NT2/D1 (cell line): Measurements from ENCODE around the gene PSPC1.
"Not testable (repeated sequence)": the region's sequence is repeated elsewhere in the genome, so short reads cannot be mapped to it uniquely, and the experiment has no call there.

Source experiments
- DNase-seq: peaks from one replicate; pipeline ENCODE4 v3.0.0-alpha.2; 2011; ENCODE audit warnings: low read depth, low spot score
- H3K27me3 ChIP-seq: 2 replicates; pipeline ENCODE4 v1.6.0; 2011; ENCODE audit warnings: mild to moderate bottlenecking; ENCODE audit not compliant: insufficient read length, insufficient read depth
- H3K36me3 ChIP-seq: 2 replicates; pipeline ENCODE4 v1.6.1; 2011; ENCODE audit warnings: mild to moderate bottlenecking, low read length, mixed read lengths; ENCODE audit not compliant: insufficient read depth, insufficient read length
- H3K4me1 ChIP-seq: 2 replicates; pipeline ENCODE4 v1.5.1; 2011; ENCODE audit not compliant: insufficient read depth, insufficient read length
- H3K4me3 ChIP-seq: 2 replicates; pipeline ENCODE4 v1.5.1; 2011; ENCODE audit warnings: low read depth; ENCODE audit not compliant: insufficient read length
- H3K9ac ChIP-seq: 2 replicates; pipeline ENCODE4 v1.6.0; 2011; ENCODE audit warnings: low read depth; ENCODE audit not compliant: insufficient read length
- H3K9me3 ChIP-seq: 2 replicates; pipeline ENCODE4 v1.5.1; 2011; ENCODE audit warnings: mild to moderate bottlenecking, low read length; ENCODE audit not compliant: insufficient read depth
- SUZ12 ChIP-seq: IDR thresholded peaks from 2 replicates; pipeline ENCODE4 v1.6.1; 2011; ENCODE audit not compliant: insufficient read length, insufficient read depth; ENCODE audit errors: extremely low read depth
- YY1 ChIP-seq: IDR thresholded peaks from 2 replicates; pipeline ENCODE4 v1.6.1; 2011; ENCODE audit not compliant: insufficient read length, insufficient read depth
- ZNF274 ChIP-seq: IDR thresholded peaks from 2 replicates; pipeline ENCODE4 v1.6.1; 2011; ENCODE audit warnings: mild to moderate bottlenecking, low read depth, low read length

Gene PSPC1

DNA sequence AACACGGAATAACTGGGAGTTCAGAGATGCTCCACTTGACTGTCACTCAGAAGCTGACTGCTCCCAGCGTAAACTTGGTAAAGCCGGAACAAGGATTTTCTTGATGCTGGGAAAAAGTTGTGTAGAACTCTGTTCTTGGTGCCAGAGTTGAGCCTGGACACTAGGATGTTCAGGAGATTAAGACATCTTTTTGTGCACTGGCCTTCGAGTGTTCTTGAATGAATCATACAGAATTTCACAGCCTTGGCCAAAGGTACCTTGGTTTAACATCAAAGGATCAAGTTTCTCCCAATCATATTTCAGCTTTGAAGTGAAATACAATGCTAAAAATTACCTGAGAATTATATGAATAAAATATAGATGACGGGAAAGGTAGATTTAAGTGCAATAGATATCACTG, 81.8 kb downstream of the PSPC1 start:
- not testable (repeated sequence) for H3K4me1 ChIP-seq, DNase-seq, H3K27me3 ChIP-seq, H3K9me3 ChIP-seq, H3K9ac ChIP-seq, H3K36me3 ChIP-seq, H3K4me3 ChIP-seq

DNA sequence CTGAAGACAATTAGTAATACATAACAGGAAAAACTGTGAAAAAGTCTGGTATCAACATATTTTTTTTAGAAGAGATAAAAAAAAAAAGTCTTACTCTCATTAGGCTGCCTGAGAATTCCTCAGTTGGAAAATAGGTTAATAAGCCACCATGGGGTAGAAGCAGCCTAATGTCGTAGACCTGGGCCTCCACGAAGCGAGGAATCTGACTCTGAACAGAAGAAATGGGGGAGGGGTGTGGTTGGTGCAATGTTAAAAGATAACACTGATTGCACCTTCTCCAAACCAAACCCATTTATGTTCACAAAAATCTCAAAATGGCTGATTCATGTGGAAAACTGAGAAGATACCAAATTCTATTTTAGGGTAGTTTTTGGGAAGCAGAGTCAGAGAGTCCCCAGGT, 86.9 kb downstream of the PSPC1 start:
- Histone ChIP-seq H3K9ac (no peak overlapping the region), H3K4me1 (peaks cover 3% of the 10 kb centered on the region), H3K4me3 (no peak overlapping the region), H3K9me3 (no peaks in the 10 kb centered on the region), H3K36me3 (peaks cover 17% of the 10 kb centered on the region), H3K27me3 (no peaks in the 10 kb centered on the region)
- DNase-seq: no peak
- TF ChIP-seq SUZ12 (no peak), YY1 (no peak), ZNF274 (no peak)

DNA sequence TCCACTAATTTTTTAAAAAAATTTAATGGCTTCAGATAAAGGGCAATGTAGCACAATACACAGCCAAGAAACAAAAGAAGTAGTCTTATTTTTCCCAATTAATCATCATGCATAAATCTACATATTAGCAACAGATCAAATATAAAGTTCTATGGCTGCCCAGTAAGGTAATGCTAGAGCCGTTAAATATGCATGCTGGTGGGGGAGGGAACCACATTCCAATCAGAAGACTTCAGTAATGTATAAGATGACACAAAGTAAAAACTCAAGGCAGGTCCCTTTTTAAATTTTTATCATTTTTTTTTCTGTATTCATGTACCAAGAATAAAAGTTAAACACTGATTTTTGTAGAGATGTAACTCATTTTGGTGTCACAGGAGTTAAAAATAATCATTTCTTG, 87.3 kb downstream of the PSPC1 start:
- no peaks in the 10 kb centered on the region for H3K27me3 ChIP-seq
- no peak overlapping the region for H3K4me3 ChIP-seq
- H3K36me3 ChIP-seq: peaks cover 17% of the 10 kb centered on the region
- H3K4me1 ChIP-seq: peaks cover 3% of the 10 kb centered on the region
- no peaks in the 10 kb centered on the region for H3K9me3 ChIP-seq
- H3K9ac ChIP-seq: no peak overlapping the region
- DNase-seq: no peak
- TF ChIP-seq YY1: no peak
- no peak for TF ChIP-seq SUZ12

DNA sequence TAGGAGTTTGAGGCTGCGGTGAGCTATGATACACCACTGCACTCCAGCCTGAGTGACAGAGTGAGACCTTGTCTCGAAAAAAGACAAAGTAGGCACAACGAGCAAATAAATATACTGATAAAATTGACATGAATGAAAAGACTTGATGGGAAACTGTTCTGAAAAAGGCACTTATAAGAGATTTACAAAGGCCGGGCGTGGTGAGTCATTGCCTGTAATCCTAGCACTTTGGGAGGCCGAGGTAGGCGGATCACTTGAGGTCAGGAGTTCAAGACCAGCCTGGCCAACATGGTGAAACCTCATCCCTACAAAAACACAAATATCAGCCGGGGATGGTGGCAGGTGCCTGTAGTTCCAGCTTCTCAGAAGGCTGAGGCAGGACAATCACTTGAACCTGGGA, 91.3 kb downstream of the PSPC1 start:
- not testable (repeated sequence) for H3K9ac ChIP-seq, H3K4me1 ChIP-seq, H3K27me3 ChIP-seq, DNase-seq, H3K9me3 ChIP-seq, H3K4me3 ChIP-seq
- H3K36me3 ChIP-seq: peaks cover 21% of the 10 kb centered on the region

DNA sequence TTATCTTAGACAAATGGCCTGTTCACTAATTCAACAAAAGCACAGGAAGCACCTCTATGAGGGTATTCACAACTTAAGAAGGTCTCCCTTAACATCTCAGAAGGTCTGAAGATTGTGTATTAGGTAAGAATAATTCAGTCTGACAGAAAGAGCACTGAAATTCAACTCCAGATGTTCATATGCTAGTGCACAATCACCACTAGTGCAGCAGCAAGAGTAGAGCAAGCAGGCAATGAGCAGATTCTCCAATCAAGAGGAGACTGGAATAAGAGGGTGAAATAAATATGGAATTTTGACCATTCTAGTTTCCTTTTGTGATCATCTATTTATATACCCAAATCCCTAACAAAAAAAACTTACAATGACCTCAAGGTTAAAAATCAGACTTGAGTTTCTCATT, 97.3 kb downstream of the PSPC1 start:
- H3K4me1 ChIP-seq: no peaks in the 10 kb centered on the region
- DNase-seq: no peak
- TF ChIP-seq ZNF274 (no peak), SUZ12 (no peak), YY1 (no peak)
- peaks cover 6% of the 10 kb centered on the region for H3K36me3 ChIP-seq
- no peaks in the 10 kb centered on the region for H3K9me3 ChIP-seq
- H3K27me3 ChIP-seq: no peaks in the 10 kb centered on the region
- H3K4me3 ChIP-seq: no peak overlapping the region
- no peak overlapping the region for H3K9ac ChIP-seq

DNA sequence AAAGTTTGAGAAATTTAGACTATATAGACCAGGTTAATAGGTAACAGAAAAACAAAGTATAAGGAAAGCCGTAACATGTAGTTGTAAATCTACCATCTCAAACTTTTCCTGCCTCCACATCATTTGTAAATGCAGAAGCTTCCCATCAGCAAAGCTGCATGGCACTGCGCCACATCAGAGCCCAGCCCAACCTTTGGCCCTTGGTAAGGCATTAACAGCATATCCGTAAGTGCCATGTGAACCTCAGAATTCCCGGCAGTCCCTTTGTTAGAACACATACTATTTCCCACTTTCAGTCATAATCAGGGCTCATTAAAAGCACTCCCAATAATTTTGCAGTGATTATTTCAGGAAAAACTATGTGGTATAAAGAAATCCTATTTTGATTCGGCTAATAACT, 97.7 kb downstream of the PSPC1 start:
- Histone ChIP-seq H3K4me3 (no peak overlapping the region), H3K36me3 (peaks cover 3% of the 10 kb centered on the region), H3K9me3 (no peaks in the 10 kb centered on the region), H3K27me3 (no peaks in the 10 kb centered on the region), H3K9ac (no peak overlapping the region), H3K4me1 (no peaks in the 10 kb centered on the region)
- TF ChIP-seq YY1 (no peak), SUZ12 (no peak), ZNF274 (no peak)
- DNase-seq: no peak

DNA sequence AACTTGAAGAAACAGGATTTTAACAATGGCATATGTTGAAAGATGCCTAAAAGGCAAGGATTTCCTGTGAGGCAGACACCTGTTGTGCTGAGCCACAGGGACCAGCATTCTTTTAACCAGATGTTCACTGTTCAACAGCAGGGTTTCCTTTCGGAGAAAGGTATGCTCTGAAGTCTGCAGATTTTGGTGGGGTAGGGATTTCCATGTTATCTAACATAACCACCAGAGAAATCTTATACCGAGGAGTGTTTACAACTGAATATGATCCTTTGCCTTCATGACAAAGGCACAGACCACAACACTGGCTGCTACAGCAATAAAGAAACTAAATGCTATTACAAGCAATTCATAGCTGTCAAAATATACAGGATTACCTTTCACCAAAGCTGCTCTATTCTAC, 101.2 kb downstream of the PSPC1 start:
- H3K4me3 ChIP-seq: no peak overlapping the region
- no peaks in the 10 kb centered on the region for H3K9me3 ChIP-seq
- no peaks in the 10 kb centered on the region for H3K4me1 ChIP-seq
- peaks cover 16% of the 10 kb centered on the region for H3K36me3 ChIP-seq
- no peak for TF ChIP-seq ZNF274
- no peak for TF ChIP-seq YY1
- no peak for TF ChIP-seq SUZ12
- H3K9ac ChIP-seq: no peak overlapping the region
- no peaks in the 10 kb centered on the region for H3K27me3 ChIP-seq
- no peak for DNase-seq

DNA sequence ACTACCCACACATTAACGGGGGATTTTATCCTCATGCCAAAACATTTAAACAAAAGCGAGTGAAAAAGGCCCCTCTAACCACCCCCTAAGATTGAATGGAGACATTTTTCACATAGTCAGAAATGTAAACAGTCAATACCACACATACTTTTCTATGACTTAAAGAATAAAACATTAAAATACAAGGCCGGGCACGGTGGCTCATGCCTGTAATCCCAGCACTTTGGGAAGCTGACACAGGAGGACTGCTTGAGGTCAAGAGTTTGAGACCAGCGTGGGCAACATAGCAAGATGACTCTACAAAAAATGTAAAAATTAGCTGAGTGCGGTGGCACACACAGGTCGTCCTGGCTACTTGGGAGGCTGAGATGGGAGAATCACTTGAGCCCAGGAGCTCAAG, 102.0 kb downstream of the PSPC1 start:
- Histone ChIP-seq H3K36me3 (peaks cover 23% of the 10 kb centered on the region), H3K9me3 (no peaks in the 10 kb centered on the region), H3K9ac (no peak overlapping the region), H3K27me3 (no peaks in the 10 kb centered on the region), H3K4me1 (no peaks in the 10 kb centered on the region), H3K4me3 (no peak overlapping the region)
- no peak for DNase-seq
- TF ChIP-seq ZNF274: no peak
- no peak for TF ChIP-seq SUZ12
- no peak for TF ChIP-seq YY1
